ENCODE results near the gene MTAP. TPM values are rescaled to one million over a fixed set of nuclear protein-coding genes. Genes with fewer than 3 reads are reported as not detected.

MTAP gene
- total RNA-seq, 1 donor from 2014 or later = 37.2 TPM

GRCh38 chr9:21803649-21804048 lies 1.2 kb downstream of the MTAP start:
- no peak for DNase-seq (ENCODE audit: low spot score)
- Mint-ChIP-seq H3K27ac (ENCODE audit: unreplicated experiment) (peak overlapping the region; percentile 96), H3K9me3 (ENCODE audit: unreplicated experiment) (no peaks in the 10 kb centered on the region), H3K4me3 (ENCODE audit: unreplicated experiment) (peak overlapping the region; percentile 100), H3K36me3 (ENCODE audit: low read depth, unreplicated experiment) (no peaks in the 10 kb centered on the region), H3K4me1 (ENCODE audit: unreplicated experiment) (peaks cover 33% of the 10 kb centered on the region), H3K27me3 (ENCODE audit: unreplicated experiment) (peaks cover 11% of the 10 kb centered on the region)
- no peak for TF ChIP-seq CTCF (IDR thresholded peaks at IDR 0.05; ENCODE audit: unreplicated experiment)

GRCh38 chr9:21804331-21804730 lies 1.9 kb downstream of the MTAP start:
- Mint-ChIP-seq H3K27me3 (ENCODE audit: unreplicated experiment) (peaks cover 13% of the 10 kb centered on the region), H3K27ac (ENCODE audit: unreplicated experiment) (no peak overlapping the region), H3K9me3 (ENCODE audit: unreplicated experiment) (no peaks in the 10 kb centered on the region), H3K4me1 (ENCODE audit: unreplicated experiment) (peaks cover 33% of the 10 kb centered on the region), H3K36me3 (ENCODE audit: low read depth, unreplicated experiment) (peaks cover 3% of the 10 kb centered on the region), H3K4me3 (ENCODE audit: unreplicated experiment) (peak overlapping the region; percentile 100)
- no peak for TF ChIP-seq CTCF (IDR thresholded peaks at IDR 0.05; ENCODE audit: unreplicated experiment)
- DNase-seq (ENCODE audit: low spot score) = no peak

- Mint-ChIP-seq H3K9me3 (ENCODE audit: unreplicated experiment) (no peaks in the 10 kb centered on the region), H3K36me3 (ENCODE audit: low read depth, unreplicated experiment) (peaks cover 3% of the 10 kb centered on the region), H3K27me3 (ENCODE audit: unreplicated experiment) (peaks cover 13% of the 10 kb centered on the region), H3K27ac (ENCODE audit: unreplicated experiment) (no peak overlapping the region), H3K4me1 (ENCODE audit: unreplicated experiment) (peaks cover 33% of the 10 kb centered on the region), H3K4me3 (ENCODE audit: unreplicated experiment) (no peak overlapping the region)
- TF ChIP-seq CTCF (IDR thresholded peaks at IDR 0.05; ENCODE audit: unreplicated experiment) = no peak
- no peak for DNase-seq (ENCODE audit: low spot score)
These were observed 2.4 kb downstream of the MTAP start for GRCh38 chr9:21804791-21805190.

GRCh38 chr9:21806644-21807043 lies 4.2 kb downstream of the MTAP start:
- no peaks in the 10 kb centered on the region for H3K9me3 Mint-ChIP-seq (ENCODE audit: unreplicated experiment)
- DNase-seq (ENCODE audit: low spot score) = no peak
- peaks cover 3% of the 10 kb centered on the region for H3K36me3 Mint-ChIP-seq (ENCODE audit: low read depth, unreplicated experiment)
- H3K27ac Mint-ChIP-seq (ENCODE audit: unreplicated experiment) = no peak overlapping the region
- no peak for TF ChIP-seq CTCF (IDR thresholded peaks at IDR 0.05; ENCODE audit: unreplicated experiment)
- H3K4me1 Mint-ChIP-seq (ENCODE audit: unreplicated experiment) = peaks cover 32% of the 10 kb centered on the region
- H3K4me3 Mint-ChIP-seq (ENCODE audit: unreplicated experiment) = no peak overlapping the region
- H3K27me3 Mint-ChIP-seq (ENCODE audit: unreplicated experiment) = peaks cover 9% of the 10 kb centered on the region

- Mint-ChIP-seq H3K27me3 (ENCODE audit: unreplicated experiment) (peaks cover 2% of the 10 kb centered on the region), H3K9me3 (ENCODE audit: unreplicated experiment) (no peaks in the 10 kb centered on the region), H3K4me3 (ENCODE audit: unreplicated experiment) (no peak overlapping the region), H3K36me3 (ENCODE audit: low read depth, unreplicated experiment) (peaks cover 3% of the 10 kb centered on the region), H3K27ac (ENCODE audit: unreplicated experiment) (no peak overlapping the region), H3K4me1 (ENCODE audit: unreplicated experiment) (peaks cover 23% of the 10 kb centered on the region)
- no peak for DNase-seq (ENCODE audit: low spot score)
- TF ChIP-seq CTCF (IDR thresholded peaks at IDR 0.05; ENCODE audit: unreplicated experiment) = no peak
These were observed 8.0 kb downstream of the MTAP start for GRCh38 chr9:21810388-21810787.

Data from endothelial cell (in vitro differentiated cells).